ENCODE measurements around the gene PLPP7. TPM values are rescaled to one million over a fixed set of nuclear protein-coding genes. Genes with fewer than 3 reads are reported as not detected.

Gene PLPP7
- total RNA-seq, 1 donor from 2014 or later = 15.8 TPM

DNA sequence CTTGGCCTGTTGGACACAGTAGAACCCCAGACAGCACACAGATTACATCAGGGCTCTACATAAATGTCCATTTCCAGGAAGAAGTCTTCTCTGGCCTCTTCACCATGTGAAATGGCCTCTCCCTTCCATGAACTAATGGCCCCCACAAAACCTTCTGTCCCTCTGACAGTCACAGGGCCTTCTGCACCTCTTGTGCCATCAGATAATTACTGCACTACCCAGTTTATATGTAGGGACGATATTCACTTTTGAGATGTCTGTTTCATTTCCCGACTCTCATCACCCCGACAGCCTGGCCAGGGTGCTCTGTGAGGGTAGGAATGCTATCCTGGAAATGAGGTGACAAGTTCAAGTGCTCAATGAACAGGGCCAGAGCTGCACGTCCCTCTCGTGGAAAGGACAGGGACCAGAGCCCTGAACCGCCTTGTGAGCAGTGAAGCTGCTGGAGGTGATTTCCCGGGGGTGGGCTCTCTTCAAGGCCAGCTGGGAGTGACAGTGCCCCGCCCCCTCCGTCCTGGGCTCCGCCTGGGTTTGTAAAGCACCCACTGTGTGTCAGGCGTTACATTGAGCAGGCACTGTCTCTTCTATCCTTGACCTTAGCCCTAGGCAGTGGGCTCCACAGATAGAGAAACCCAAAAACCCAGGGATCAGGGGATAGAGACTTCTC, 10.2 kb upstream of the PLPP7 start:
- Histone ChIP-seq H3K4me1 (peaks cover 7 to 8% of the 10 kb centered on the region in 2 donors), H3K9me3 (no peaks in the 10 kb centered on the region), H3K27me3 (no peaks in the 10 kb centered on the region), H3K4me3 (no peak overlapping the region), H3K36me3 (no peaks in the 10 kb centered on the region), H3K27ac (no peak overlapping the region)
- intact Hi-C loops (cut with DNase I) = no loop called here
- TF ChIP-seq, protein P1, sequence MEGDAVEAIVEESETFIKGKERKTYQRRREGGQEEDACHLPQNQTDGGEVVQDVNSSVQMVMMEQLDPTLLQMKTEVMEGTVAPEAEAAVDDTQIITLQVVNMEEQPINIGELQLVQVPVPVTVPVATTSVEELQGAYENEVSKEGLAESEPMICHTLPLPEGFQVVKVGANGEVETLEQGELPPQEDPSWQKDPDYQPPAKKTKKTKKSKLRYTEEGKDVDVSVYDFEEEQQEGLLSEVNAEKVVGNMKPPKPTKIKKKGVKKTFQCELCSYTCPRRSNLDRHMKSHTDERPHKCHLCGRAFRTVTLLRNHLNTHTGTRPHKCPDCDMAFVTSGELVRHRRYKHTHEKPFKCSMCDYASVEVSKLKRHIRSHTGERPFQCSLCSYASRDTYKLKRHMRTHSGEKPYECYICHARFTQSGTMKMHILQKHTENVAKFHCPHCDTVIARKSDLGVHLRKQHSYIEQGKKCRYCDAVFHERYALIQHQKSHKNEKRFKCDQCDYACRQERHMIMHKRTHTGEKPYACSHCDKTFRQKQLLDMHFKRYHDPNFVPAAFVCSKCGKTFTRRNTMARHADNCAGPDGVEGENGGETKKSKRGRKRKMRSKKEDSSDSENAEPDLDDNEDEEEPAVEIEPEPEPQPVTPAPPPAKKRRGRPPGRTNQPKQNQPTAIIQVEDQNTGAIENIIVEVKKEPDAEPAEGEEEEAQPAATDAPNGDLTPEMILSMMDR (IDR thresholded peaks at IDR 0.05) = no peak
- DNase-seq (ENCODE audit: low spot score in 2 of 2) = no peak

DNA sequence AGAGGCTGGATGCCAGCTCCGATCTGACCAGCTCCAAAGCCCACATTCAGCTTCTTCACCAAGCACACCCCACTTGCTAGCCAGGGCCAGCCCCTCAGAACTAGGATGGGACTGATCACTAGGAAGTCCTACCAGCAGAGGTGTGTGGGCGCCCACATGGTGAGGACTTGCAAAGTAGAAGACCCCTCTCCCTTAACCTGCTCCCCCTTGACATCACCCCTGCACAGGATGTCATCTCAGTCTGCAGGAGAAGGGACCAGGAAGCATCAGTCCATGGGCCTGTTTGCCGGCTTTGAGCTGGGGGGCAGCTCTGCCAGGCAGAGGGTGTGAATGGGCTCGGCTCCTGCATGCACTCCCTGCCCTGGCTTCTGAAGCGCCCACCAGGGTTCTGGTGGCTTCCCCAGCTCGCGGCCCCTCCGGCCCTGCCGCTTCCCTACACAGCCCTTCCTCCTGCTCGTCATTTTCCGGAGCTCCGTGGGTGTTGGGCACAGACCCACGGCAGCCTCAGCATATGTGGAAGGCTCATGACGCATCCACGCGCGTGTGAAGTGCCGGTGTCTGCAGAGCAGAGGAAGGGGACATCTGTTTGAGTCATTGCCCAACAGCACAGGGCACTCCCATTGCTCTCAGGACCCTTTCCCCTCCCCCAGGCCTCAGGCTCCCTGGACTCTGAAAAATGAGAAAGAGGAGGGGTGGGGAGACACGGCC, 9.5 kb upstream of the PLPP7 start:
- intact Hi-C loops (cut with DNase I) = no loop called here
- TF ChIP-seq, protein P1 (IDR thresholded peaks at IDR 0.05) = no peak
- Histone ChIP-seq H3K9me3 (no peaks in the 10 kb centered on the region), H3K27me3 (no peaks in the 10 kb centered on the region), H3K27ac (no peak overlapping the region), H3K4me1 (peaks cover 7 to 8% of the 10 kb centered on the region in 2 donors), H3K36me3 (no peaks in the 10 kb centered on the region), H3K4me3 (no peak overlapping the region)
- DNase-seq (ENCODE audit: low spot score in 2 of 2) = no peak

DNA sequence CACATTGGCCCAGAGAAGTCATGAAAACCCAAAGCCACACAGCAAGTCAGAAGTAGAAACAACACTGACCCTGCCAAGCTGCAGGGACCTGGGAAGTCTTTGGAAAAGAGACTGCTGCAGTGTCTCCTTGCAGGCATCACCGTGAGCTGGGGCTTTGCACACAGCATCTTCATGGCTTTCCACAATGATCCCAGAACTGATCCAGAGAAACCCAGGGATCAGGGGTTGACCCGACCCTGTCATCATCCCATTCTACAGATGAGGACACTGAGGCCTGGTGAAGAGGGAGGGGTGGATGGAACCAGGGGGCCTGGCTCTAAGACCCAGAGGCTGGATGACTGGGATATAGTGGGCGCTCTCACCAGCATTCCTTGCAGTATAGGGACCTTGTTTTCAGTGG, 8.9 kb upstream of the PLPP7 start:
- no peak for DNase-seq (ENCODE audit: low spot score in 2 of 2)
- TF ChIP-seq, protein P1 (IDR thresholded peaks at IDR 0.05) = no peak
- Histone ChIP-seq H3K36me3 (no peaks in the 10 kb centered on the region), H3K9me3 (no peaks in the 10 kb centered on the region), H3K27me3 (no peaks in the 10 kb centered on the region), H3K27ac (no peak overlapping the region), H3K4me1 (peaks cover 7 to 8% of the 10 kb centered on the region in 2 donors), H3K4me3 (no peak overlapping the region)
- intact Hi-C loops (cut with DNase I) = no loop called here

DNA sequence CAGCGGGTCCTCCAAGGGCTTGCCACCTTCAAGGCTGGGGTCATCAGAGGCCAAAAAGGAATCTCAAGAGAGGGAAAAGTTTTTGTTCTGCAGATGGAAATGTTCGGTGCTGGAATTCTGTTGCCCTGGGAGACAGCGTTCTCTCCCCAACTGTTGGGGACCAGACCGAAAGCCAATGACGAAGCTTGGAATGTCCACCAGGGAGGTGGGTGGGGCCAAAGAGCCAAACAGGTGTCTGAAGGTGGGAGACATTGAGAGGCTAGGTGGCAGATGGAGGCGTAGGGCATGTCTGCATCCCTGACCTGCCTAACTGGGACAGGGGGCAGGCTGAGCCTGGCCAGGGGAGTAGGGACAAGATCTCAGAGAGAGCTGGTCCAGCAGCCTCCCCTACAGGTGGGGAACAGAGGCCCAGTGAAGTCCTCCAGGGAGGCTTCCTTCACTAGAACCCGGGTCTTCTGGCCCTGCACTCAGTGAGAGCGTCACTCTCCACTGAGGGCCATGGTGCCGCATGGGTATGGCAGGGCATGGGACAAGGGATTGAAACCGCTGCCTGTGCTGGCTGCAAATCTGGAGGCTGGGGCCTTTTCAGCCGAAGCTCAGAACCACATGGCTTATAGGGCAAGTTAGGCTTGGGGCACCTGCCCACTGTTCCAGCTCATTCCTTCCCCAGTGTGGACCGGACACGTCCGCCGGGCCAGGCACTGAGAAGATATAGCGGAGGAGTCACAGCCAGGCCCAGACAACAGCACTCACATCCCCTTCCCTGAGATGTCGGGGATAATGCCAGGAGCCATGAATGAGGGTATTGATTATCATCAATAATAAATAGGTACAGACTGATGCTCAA, 8.2 kb upstream of the PLPP7 start:
- Histone ChIP-seq H3K9me3 (no peaks in the 10 kb centered on the region), H3K36me3 (no peaks in the 10 kb centered on the region), H3K27me3 (no peaks in the 10 kb centered on the region), H3K4me1 (peaks cover 7 to 8% of the 10 kb centered on the region in 2 donors), H3K27ac (no peak overlapping the region), H3K4me3 (no peak overlapping the region)
- intact Hi-C loops (cut with DNase I) = no loop called here
- TF ChIP-seq, protein P1 (IDR thresholded peaks at IDR 0.05) = no peak
- DNase-seq (ENCODE audit: low spot score in 2 of 2) = no peak

DNA sequence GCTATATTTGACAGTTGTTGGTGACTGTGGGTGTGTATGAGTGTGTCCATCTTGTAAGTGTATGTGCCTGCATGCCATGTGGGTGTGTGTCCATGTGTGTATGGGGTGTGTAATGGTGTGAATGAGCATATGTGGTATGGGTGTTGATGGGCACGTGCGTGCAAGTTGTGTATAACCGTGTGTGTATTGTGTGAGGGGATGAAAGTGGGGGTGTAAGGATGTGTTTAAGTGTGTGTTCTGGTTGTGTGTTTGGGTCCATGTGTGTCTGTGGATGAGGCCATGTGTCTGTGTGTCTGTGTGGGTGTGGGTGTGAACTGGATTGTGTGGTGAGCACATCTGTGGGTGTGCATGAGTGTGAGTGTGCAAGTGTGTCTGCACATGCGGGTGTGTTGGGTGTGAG, 7.3 kb upstream of the PLPP7 start:
- H3K4me3 ChIP-seq = no peak overlapping the region

More for the DNA sequence above, 7.3 kb upstream of the PLPP7 start:
- DNase-seq (ENCODE audit: low spot score in 2 of 2) = no peak
- H3K9me3 ChIP-seq = no peaks in the 10 kb centered on the region
- TF ChIP-seq, protein P1 (IDR thresholded peaks at IDR 0.05) = no peak
- intact Hi-C loops (cut with DNase I) = no loop called here
- no peaks in the 10 kb centered on the region for H3K36me3 ChIP-seq
- H3K27me3 ChIP-seq = no peaks in the 10 kb centered on the region
- no peak overlapping the region for H3K27ac ChIP-seq
- peaks cover 5 to 6% of the 10 kb centered on the region in 2 donors for H3K4me1 ChIP-seq

Measured in ascending aorta (tissue), 2 donors.